Eye (tissue), 1 donor: ENCODE measurements around the gene MEA1.
"Not testable (repeated sequence)": the region's sequence is repeated elsewhere in the genome, so short reads cannot be mapped to it uniquely, and the experiment has no call there.

Experiments used
- DNase-seq: peaks from one replicate; pipeline ENCODE4 v3.0.0-alpha.2; 2015

Gene MEA1

GRCh38 chr6:43006251-43006650 lies 7.5 kb downstream of the MEA1 start:
- no peak for DNase-seq

GRCh38 chr6:43005844-43006243 lies 7.9 kb downstream of the MEA1 start:
- no peak for DNase-seq

GRCh38 chr6:43001843-43002242 lies 11.9 kb downstream of the MEA1 start:
- DNase-seq = no peak

DNA sequence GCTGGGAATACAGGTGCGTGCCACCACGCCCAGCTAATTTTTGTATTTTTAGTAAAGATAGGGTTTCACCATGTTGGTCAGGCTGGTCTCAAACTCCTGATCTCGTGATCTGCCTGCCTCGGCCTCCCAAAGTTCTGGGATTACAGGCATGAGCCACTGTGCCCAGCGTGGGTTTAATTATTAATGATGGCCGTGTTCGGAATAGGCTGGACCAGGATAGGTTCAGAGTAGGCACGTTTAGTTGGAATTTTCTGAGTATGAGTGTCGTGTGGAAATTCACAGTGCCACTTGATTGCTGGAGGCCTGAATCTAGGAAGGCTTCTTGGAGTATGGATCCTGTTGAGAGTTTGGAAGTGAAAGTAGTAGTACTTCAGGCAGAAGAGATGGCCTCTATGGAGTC lies 15.5 kb downstream of the MEA1 start:
- DNase-seq = not testable (repeated sequence)

DNA sequence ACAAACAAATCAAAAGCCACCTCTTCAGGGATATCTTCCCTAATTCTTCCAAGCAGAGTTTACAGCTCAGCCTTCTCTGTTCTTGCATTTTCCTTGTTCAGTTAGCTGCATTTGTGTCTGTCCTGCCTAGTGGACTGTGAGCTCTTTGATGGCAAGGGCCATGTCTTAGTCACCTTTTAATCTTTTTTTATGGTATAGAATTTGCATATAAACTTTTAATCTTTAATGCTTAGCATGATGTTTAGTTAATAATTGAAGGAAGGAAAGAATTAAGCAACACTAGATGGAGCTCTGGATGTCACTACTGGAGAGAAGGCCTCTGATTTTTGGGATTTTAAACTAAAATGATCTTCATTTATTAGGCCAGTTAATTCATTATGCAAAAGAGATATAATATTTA lies 17.2 kb downstream of the MEA1 start:
- no peak for DNase-seq

DNA sequence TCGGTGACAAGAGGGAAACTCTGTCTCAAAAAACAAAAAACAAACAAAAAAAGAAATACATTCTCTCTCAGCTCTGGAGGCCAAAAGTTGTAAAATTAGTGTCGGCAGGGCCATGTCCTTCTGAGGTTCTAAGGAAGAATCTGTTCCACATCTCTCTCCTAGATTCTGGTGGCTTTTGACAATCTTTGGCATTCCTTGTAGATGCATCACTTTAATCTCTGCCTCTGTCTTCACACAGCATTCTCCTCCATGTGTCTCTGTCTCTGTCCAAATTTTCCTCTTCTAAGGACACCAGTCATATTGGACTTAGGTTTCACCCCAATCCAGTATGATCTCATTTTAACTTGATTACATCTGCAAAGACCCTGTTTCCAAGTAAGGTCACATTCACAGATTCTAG lies 20.3 kb downstream of the MEA1 start:
- no peak for DNase-seq

- no peak for DNase-seq
Observed at GRCh38 chr6:42989923-42990322, 23.8 kb downstream of the MEA1 start.

DNA sequence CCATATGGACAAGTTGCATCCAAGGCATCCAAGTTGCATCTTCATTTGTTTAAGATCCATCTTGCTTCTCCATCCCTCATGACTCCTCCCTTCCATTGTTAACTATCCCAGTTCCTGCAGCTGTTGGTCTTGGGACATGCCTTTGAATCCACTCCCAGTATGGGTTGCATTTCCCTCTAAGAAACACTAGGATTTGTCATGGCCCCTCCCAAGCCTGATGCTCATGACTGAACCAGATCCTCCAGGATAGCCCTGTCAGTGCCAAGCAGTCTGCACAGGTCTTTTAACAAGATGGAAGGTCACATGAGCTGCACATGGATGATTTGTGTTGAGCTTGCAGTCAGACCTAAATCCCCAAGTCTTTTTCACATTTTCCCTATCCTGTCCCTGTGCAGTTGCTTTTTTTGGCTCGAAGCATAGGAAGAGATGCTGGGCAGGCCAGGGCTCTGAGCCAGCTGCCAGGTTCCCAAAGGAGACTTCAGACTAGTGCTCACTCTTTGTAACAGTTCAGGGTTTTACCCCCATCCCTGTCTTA lies 25.2 kb downstream of the MEA1 start:
- DNase-seq = no peak

DNA sequence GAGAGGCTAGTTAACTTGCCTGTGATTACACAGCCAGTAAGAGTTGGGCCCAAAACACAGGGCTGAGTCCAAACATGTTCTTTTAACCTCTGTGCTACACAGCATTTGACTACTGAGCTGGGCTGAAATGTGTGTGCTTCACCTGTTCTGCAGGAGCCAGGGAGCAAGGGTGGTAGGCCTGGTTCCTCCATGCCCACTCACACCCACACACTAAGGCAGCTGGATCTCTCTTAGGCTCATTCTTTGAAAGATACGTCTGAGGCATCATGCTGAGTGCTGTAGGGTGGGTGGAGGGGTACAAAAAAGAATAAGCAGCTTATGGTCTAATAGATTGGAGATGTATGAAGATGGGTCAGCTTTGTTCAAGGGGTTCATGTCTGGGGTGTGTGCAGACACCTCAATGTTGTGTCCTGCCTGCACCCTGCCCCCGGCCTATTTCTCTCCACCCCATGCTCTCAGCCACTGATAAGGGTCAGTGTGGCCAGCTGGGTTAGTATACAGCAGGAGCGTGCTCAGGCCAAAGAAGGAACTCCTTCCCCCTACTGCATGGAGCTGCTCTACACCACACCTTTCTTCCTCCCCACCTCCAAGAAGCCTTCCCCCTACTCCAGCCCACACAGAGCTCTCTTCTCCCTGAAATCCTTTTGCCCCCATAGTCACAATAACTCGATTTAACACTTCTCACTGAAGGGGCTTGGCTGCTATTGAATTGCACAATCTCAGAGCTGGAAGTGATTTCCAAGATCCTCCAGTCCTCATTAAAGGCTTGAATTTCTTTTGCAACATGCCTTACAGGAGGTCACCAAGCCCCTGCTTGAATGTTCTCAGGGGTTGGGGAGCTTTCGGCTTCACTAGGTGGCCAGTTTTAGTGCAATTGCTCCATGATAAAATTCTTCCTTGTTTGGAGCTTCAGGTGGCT lies 26.0 kb downstream of the MEA1 start:
- no peak for DNase-seq

DNA sequence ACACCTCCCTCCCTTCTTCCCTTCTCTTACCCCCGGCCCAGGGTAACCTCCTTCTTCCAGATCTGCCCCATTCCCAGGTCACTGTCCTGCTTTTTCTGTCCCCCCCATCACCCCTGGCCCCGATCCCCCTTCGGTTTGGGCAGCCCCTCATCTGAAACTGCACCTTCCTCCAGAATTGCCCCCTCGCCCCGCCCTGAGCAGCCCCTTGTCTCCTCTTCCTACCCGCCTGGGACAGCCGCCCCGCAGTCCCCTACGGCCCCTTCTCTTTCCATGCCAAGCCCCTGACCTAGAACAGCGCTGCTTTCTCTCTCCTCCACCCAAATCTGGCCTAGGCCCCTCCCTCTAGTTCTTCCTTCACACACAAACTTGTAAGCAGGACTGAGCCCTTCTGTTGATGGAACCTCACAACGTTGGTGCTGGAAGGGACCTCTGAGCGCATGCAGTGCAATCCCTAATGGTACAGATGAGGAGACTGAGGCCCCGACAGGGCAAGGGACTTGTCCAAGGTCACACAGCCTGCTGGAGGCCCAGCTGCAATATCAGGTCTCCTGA lies 28.7 kb downstream of the MEA1 start:
- DNase-seq = peak; percentile 62

DNA sequence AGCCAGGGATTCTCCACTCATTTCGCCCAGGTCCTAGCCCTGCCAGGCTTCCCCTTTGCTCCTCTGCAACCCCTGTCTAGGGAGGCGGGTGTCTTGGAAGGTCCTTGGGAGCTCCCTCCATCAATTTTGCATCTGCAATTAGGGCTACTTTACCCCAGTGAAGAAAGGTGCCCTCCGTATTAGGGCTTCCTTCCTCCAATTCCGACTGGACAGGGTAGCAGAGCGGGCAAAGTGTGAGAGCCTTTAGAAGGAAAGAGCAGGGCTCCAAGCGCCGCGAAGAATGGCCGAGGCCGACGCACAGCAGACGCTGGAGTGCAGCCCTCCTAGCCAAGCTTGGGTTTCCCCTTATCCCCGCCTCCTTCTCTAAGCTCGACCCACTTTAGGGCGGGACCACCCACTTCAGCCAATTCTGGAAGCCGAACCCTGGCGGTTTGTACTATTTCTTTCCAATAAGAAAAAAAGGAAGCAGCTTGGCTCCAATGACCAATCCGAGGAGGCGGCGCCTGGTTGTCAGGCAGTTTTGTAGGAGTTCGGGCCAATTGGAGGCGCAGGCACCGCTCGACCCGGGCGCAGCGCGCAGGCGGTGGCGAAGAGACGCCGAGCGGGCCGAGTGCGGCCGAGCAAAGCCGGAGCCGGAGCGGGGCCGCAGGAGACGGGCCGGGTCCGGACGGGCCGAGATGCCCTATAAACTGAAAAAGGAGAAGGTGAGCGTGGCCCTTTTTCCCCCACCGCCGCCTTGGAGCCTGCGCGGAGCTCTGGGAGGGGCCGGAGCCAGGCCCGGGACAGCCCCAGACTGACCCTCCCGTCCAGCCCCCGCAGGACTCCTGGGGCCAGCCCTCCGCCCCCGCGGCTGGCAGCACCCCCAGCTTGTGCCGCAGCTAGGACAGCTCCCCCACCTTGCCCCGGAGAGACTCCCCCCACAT lies 29.5 kb downstream of the MEA1 start, which contains the start of gene PPP2R5D:
TSS of gene PPP2R5D (plus strand) at position 570 of the 923 bp plus-strand sequence. CDS start at position 678, 108 bp downstream.
- DNase-seq = peak; percentile 99

GRCh38 chr6:42981836-42982235 lies 31.9 kb downstream of the MEA1 start:
- no peak for DNase-seq

- DNase-seq = no peak
Observed at GRCh38 chr6:42979523-42980177, 34.1 kb downstream of the MEA1 start.

DNA sequence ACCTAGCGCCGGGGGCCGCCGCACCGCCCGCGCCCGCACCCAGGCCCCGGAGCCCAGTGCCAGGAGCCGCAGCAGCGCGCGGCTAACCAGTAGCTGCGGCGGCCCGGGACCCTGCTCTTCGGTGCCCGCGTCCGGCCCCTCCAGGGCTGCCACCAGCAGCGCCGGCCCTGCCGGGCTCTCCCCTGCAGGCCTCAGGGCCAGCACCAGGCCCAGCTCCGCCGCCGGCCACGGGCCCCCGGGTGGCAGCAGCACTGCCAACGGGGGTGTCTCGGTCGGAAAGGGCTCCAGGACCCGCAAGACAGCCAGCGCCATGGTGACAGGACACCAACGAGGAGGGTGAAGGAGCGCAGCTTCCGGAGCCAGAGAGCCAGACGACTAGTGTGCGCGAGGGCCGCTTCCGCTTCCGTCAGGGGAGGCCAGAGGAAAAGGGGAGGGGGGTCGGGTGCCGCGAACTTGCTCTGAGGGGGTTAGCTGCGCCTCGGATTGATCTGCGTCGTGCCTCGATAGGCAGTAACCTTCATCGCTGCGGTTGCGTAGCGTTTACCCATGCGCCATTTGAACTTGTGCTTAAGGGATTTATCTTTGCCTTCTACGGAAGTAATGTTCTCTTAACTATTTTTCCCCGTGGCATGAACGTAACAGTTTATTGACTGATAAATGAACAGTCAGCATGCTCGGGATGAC lies 34.8 kb downstream of the MEA1 start, which contains the start of gene PEX6:
TSS of gene PEX6 (minus strand) at position 343 of the 684 bp plus-strand sequence. CDS start at position 312, 31 bp downstream.
- peak; percentile 96 for DNase-seq

DNA sequence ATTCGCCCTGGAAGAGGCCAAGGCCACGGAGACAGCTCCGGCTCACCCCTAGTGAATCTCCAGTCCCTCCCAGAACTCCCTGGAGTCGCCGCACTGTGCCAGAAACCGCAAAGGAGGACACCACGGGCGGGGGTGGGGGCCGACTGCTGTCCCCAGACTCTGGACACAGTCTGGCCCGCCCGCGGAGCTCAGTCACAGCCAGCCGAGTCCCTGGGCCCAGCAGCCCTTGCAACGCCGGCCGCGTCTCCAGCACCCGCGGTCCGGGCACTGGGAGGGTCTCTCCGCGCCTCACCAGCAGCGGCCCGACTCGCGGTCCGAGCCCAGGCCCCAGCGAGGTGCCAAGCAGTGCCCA lies 35.3 kb downstream of the MEA1 start:
- no peak for DNase-seq

GRCh38 chr6:42974919-42975505 lies 38.7 kb downstream of the MEA1 start:
- DNase-seq = peak; percentile 21

- no peak for DNase-seq
Observed at GRCh38 chr6:42973926-42974325, 39.8 kb downstream of the MEA1 start.

DNA sequence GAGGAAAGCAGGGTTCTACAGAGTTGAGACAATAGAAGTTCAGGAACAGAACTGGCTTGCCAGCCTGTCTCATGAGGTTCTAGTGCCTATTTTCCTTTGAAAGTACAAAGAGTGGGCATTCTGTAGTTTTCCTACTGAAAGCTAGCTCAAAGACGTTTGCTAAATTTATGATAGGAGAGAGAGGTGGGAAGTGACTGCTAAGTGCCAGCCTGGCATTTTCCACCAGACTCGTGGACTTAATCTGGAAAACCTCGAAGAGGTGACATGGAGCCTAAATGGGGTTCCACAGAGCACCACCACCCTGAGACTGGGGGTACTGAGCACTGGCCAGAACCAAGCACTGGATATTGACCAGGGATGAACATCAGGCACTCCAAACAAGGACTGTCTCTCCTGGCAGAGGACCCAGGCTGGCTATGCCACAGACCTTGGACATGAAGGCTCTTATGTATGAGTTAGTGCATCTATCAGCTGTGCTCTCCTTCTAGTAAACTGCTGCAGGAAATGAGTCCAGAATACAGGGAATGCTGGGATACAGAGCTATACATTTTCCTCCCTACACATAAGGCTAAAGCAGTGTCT lies 41.9 kb downstream of the MEA1 start:
- no peak for DNase-seq

- DNase-seq = no peak
Observed at GRCh38 chr6:42970871-42971612, 42.7 kb downstream of the MEA1 start.

DNA sequence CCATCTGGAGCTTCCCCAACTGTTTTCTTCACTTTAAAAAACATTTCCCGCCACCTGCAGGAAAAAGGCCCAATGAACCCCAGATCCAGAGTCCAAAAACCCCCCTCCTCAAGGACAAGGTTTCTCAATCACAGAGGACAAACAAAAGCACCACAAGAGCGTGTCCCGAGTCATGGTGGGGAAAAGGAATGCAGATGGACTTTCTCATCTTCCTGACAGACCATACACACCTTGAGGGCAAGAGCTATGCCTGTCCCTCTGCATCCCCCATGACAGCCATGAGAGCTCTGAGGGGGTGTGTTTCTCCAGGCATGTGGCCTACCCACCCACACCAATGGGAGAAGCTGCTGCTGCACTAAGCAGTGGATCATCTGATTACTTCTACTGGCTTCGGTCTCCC lies 43.8 kb downstream of the MEA1 start:
- no peak for DNase-seq
